Right atrium auricular region (tissue), 2 donors: ENCODE measurements around the gene CSKMT. TPM values are rescaled to one million over a fixed set of nuclear protein-coding genes. Genes with fewer than 3 reads are reported as not detected.

ENCODE experiments used
- DNase-seq: peaks from one replicate; pipeline ENCODE4 v3.0.0-alpha.2; 2019; ENCODE audit warnings: low spot score
- H3K27ac ChIP-seq, 2 donors: fragments of 200-600 bp; sonication (generic); 1 replicate in 1 of 2; 2 replicates in 1 of 2; pipeline ENCODE4 v1.5.1; 2016 to 2019
- H3K27me3 ChIP-seq, 2 donors: fragments of 200-600 bp; sonication (generic); one replicate each; pipeline versions ENCODE4 v1.5.1 to v1.6.0; 2017 to 2019
- H3K36me3 ChIP-seq: fragments of 200-600 bp; sonication (generic); one replicate; pipeline ENCODE4 v1.5.1; 2016
- H3K4me1 ChIP-seq, 2 donors: fragments of 200-600 bp; sonication (generic); one replicate each; pipeline versions ENCODE4 v1.5.1 to v1.6.0; 2017 to 2019
- H3K4me3 ChIP-seq, 2 donors: fragments of 200-600 bp; sonication (generic); 1 replicate in 1 of 2; 2 replicates in 1 of 2; pipeline ENCODE4 v1.5.1; 2017 to 2019; ENCODE audit warnings: mild to moderate bottlenecking in 1 of 2, moderate library complexity in 1 of 2
- H3K9me3 ChIP-seq, 2 donors: fragments of 200-600 bp; sonication (generic); one replicate each; pipeline ENCODE4 v1.5.1; 2019
- total RNA-seq, 2 donors: library from RNA; depleted of rRNA; stranded (reverse); fragments of >200 nt; gene quantifications; one replicate each; pipeline ENCODE4 v1.1.0, GENCODE V29; 2016
- TF ChIP-seq, protein P1 (sequence below), 2 donors: fragments of 200-600 bp; sonication (generic); IDR thresholded peaks; one replicate each; pipeline ENCODE4 v1.5.1; 2019; ENCODE audit warnings: antibody characterized with exemption in 2 of 2

CSKMT gene
- total RNA-seq, 2 donors from 2014 or later = 0.41 to 3.7 TPM

- no peak for DNase-seq
- Histone ChIP-seq H3K9me3 (no peaks in the 10 kb centered on the region), H3K36me3 (peaks cover 25% of the 10 kb centered on the region), H3K4me3 (peak overlapping the region in 1 of 2 donors; percentile 90), H3K4me1 (peaks cover 0 to 21% of the 10 kb centered on the region in 2 donors), H3K27ac (peak overlapping the region; percentile 83 to 84), H3K27me3 (no peaks in the 10 kb centered on the region)
- TF ChIP-seq, protein P1, sequence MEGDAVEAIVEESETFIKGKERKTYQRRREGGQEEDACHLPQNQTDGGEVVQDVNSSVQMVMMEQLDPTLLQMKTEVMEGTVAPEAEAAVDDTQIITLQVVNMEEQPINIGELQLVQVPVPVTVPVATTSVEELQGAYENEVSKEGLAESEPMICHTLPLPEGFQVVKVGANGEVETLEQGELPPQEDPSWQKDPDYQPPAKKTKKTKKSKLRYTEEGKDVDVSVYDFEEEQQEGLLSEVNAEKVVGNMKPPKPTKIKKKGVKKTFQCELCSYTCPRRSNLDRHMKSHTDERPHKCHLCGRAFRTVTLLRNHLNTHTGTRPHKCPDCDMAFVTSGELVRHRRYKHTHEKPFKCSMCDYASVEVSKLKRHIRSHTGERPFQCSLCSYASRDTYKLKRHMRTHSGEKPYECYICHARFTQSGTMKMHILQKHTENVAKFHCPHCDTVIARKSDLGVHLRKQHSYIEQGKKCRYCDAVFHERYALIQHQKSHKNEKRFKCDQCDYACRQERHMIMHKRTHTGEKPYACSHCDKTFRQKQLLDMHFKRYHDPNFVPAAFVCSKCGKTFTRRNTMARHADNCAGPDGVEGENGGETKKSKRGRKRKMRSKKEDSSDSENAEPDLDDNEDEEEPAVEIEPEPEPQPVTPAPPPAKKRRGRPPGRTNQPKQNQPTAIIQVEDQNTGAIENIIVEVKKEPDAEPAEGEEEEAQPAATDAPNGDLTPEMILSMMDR (IDR thresholded peaks at IDR 0.05) = no peak
These were observed 42.5 kb upstream of the CSKMT start for GRCh38 chr11:62622476-62623089.

GRCh38 chr11:62627713-62628112, 37.4 kb upstream of the CSKMT start:
- Histone ChIP-seq H3K27ac (no peak overlapping the region), H3K9me3 (no peaks in the 10 kb centered on the region), H3K4me1 (no peaks in the 10 kb centered on the region), H3K4me3 (no peak overlapping the region), H3K36me3 (peaks cover 77% of the 10 kb centered on the region), H3K27me3 (no peaks in the 10 kb centered on the region)
- TF ChIP-seq, protein P1 (IDR thresholded peaks at IDR 0.05) = no peak
- no peak for DNase-seq

GRCh38 chr11:62632492-62632891, 32.6 kb upstream of the CSKMT start:
- Histone ChIP-seq H3K9me3 (no peaks in the 10 kb centered on the region), H3K4me3 (no peak overlapping the region), H3K27me3 (no peaks in the 10 kb centered on the region), H3K36me3 (peaks cover 87% of the 10 kb centered on the region), H3K27ac (no peak overlapping the region), H3K4me1 (no peaks in the 10 kb centered on the region)
- DNase-seq = no peak
- TF ChIP-seq, protein P1 (IDR thresholded peaks at IDR 0.05) = no peak

- TF ChIP-seq, protein P1 (IDR thresholded peaks at IDR 0.05) = no peak
- no peaks in the 10 kb centered on the region for H3K9me3 ChIP-seq
- H3K27me3 ChIP-seq = no peaks in the 10 kb centered on the region
- H3K36me3 ChIP-seq = peaks cover 27% of the 10 kb centered on the region
- no peak overlapping the region for H3K4me3 ChIP-seq
- H3K27ac ChIP-seq = no peak overlapping the region
- no peak for DNase-seq
- H3K4me1 ChIP-seq = peaks cover 0 to 27% of the 10 kb centered on the region in 2 donors
These were observed 20.9 kb upstream of the CSKMT start for GRCh38 chr11:62644220-62644619.

DNA sequence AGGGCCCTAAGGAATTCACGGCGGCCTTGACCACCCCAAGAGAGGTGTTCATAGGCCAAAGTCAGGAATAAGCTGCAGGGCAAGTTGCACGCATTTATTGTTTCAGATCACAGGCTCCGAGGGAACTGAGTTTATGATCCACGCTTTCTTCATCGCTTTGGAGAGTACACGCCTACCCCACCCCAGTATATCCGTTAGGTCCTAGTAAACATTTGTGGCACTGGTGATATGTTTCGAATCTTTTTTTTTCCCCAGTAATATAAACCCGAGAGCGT, 19.5 kb upstream of the CSKMT start:
- Histone ChIP-seq H3K4me1 (peaks cover 0 to 27% of the 10 kb centered on the region in 2 donors), H3K9me3 (no peaks in the 10 kb centered on the region), H3K27me3 (no peaks in the 10 kb centered on the region), H3K4me3 (peak overlapping the region; percentile 78 to 81), H3K36me3 (peaks cover 30% of the 10 kb centered on the region), H3K27ac (peak overlapping the region; percentile 85 to 86)
- DNase-seq = no peak
- TF ChIP-seq, protein P1 (IDR thresholded peaks at IDR 0.05) = no peak
